ENCODE measurements around the gene GAGE2A. TPM values are rescaled to one million over a fixed set of nuclear protein-coding genes. Genes with fewer than 3 reads are reported as not detected.
A peak's percentile ranks its signal among the peaks of the same experiment; 100 is the strongest.
"Not testable (repeated sequence)": the region's sequence is repeated elsewhere in the genome, so short reads cannot be mapped to it uniquely, and the experiment has no call there.

The GAGE2A gene
- not detected in 3 replicates for total RNA-seq

- not testable (repeated sequence) for H3K9me3 Mint-ChIP-seq; H3K4me3 Mint-ChIP-seq; H3K4me1 Mint-ChIP-seq; DNase-seq (ENCODE audit: low spot score in 2 of 2, unreplicated experiment in 2 of 2); H3K27me3 Mint-ChIP-seq (ENCODE audit: low read depth); H3K27ac Mint-ChIP-seq; H3K36me3 Mint-ChIP-seq
Observed at GRCh38 chrX:49589196-49589595, at the start of gene GAGE2A. Gene GAGE2A, plus strand, starts transcription at chrX:49589496. Its CDS starts 1,155 bp downstream, at chrX:49590651.

GRCh38 chrX:49541433-49541832 lies 47.9 kb upstream of the GAGE2A start, which contains the start of gene GAGE12D:
Gene GAGE12D, plus strand, starts transcription at chrX:49541733. Its CDS starts 1,155 bp downstream, at chrX:49542888.
- H3K36me3 Mint-ChIP-seq; DNase-seq (ENCODE audit: low spot score in 2 of 2, unreplicated experiment in 2 of 2); H3K4me1 Mint-ChIP-seq; H3K27me3 Mint-ChIP-seq (ENCODE audit: low read depth); H3K27ac Mint-ChIP-seq; H3K4me3 Mint-ChIP-seq; H3K9me3 Mint-ChIP-seq: not testable (repeated sequence)

- H3K27me3 Mint-ChIP-seq (ENCODE audit: low read depth); H3K9me3 Mint-ChIP-seq; H3K27ac Mint-ChIP-seq; H3K36me3 Mint-ChIP-seq; DNase-seq (ENCODE audit: low spot score in 2 of 2, unreplicated experiment in 2 of 2); H3K4me3 Mint-ChIP-seq; H3K4me1 Mint-ChIP-seq: not testable (repeated sequence)
Observed at GRCh38 chrX:49550989-49551388, 38.3 kb upstream of the GAGE2A start, which contains the start of gene GAGE12E. Gene GAGE12E, plus strand, starts transcription at chrX:49551289. Its CDS starts 1,155 bp downstream, at chrX:49552444.

GRCh38 chrX:49560542-49560941 lies 28.8 kb upstream of the GAGE2A start, which contains the start of gene GAGE12F:
Gene GAGE12F, plus strand, starts transcription at chrX:49560842. Its CDS starts 1,155 bp downstream, at chrX:49561997.
- not testable (repeated sequence) for H3K4me3 Mint-ChIP-seq; DNase-seq (ENCODE audit: low spot score in 2 of 2, unreplicated experiment in 2 of 2); H3K27me3 Mint-ChIP-seq (ENCODE audit: low read depth); H3K36me3 Mint-ChIP-seq; H3K27ac Mint-ChIP-seq; H3K4me1 Mint-ChIP-seq; H3K9me3 Mint-ChIP-seq

- H3K4me1 Mint-ChIP-seq; H3K27me3 Mint-ChIP-seq (ENCODE audit: low read depth); H3K9me3 Mint-ChIP-seq; H3K4me3 Mint-ChIP-seq; H3K36me3 Mint-ChIP-seq; DNase-seq (ENCODE audit: low spot score in 2 of 2, unreplicated experiment in 2 of 2); H3K27ac Mint-ChIP-seq: not testable (repeated sequence)
Observed at GRCh38 chrX:49568728-49569127, 20.6 kb upstream of the GAGE2A start.

- H3K36me3 Mint-ChIP-seq; H3K4me1 Mint-ChIP-seq; H3K27me3 Mint-ChIP-seq (ENCODE audit: low read depth); H3K9me3 Mint-ChIP-seq; DNase-seq (ENCODE audit: low spot score in 2 of 2, unreplicated experiment in 2 of 2); H3K27ac Mint-ChIP-seq; H3K4me3 Mint-ChIP-seq: not testable (repeated sequence)
Observed at GRCh38 chrX:49569152-49569551, 20.1 kb upstream of the GAGE2A start.

- H3K4me3 Mint-ChIP-seq; DNase-seq (ENCODE audit: low spot score in 2 of 2, unreplicated experiment in 2 of 2); H3K27ac Mint-ChIP-seq; H3K27me3 Mint-ChIP-seq (ENCODE audit: low read depth); H3K9me3 Mint-ChIP-seq; H3K4me1 Mint-ChIP-seq; H3K36me3 Mint-ChIP-seq: not testable (repeated sequence)
Observed at GRCh38 chrX:49570100-49570499, 19.2 kb upstream of the GAGE2A start, which contains the start of gene GAGE12G. Gene GAGE12G, plus strand, starts transcription at chrX:49570400. Its CDS starts 1,155 bp downstream, at chrX:49571555.

- not testable (repeated sequence) for H3K36me3 Mint-ChIP-seq; H3K27ac Mint-ChIP-seq; H3K27me3 Mint-ChIP-seq (ENCODE audit: low read depth); DNase-seq (ENCODE audit: low spot score in 2 of 2, unreplicated experiment in 2 of 2); H3K4me1 Mint-ChIP-seq; H3K4me3 Mint-ChIP-seq; H3K9me3 Mint-ChIP-seq
Observed at GRCh38 chrX:49579649-49580048, 9.6 kb upstream of the GAGE2A start, which contains the start of gene GAGE12H. Gene GAGE12H, plus strand, starts transcription at chrX:49579949. Its CDS starts 1,155 bp downstream, at chrX:49581104.

GRCh38 chrX:49589769-49590478 lies 628 bp downstream of the GAGE2A start:
- peak; percentile 50 to 55 for DNase-seq (ENCODE audit: low spot score in 2 of 2, unreplicated experiment in 2 of 2)

GRCh38 chrX:49590488-49590887 lies 1.2 kb downstream of the GAGE2A start:
- not testable (repeated sequence) for H3K36me3 Mint-ChIP-seq

More at GRCh38 chrX:49589769-49590478, 628 bp downstream of the GAGE2A start:
- H3K27me3 Mint-ChIP-seq (ENCODE audit: low read depth); H3K27ac Mint-ChIP-seq; H3K9me3 Mint-ChIP-seq; H3K4me1 Mint-ChIP-seq; H3K36me3 Mint-ChIP-seq; H3K4me3 Mint-ChIP-seq: not testable (repeated sequence)

GRCh38 chrX:49598720-49599119 lies 9.4 kb downstream of the GAGE2A start, which contains the start of gene GAGE1:
Gene GAGE1, plus strand, starts transcription at chrX:49599020. Its CDS starts 1,155 bp downstream, at chrX:49600175.
- not testable (repeated sequence) for H3K27me3 Mint-ChIP-seq (ENCODE audit: low read depth); H3K27ac Mint-ChIP-seq; H3K4me1 Mint-ChIP-seq; H3K9me3 Mint-ChIP-seq; H3K36me3 Mint-ChIP-seq; H3K4me3 Mint-ChIP-seq; DNase-seq (ENCODE audit: low spot score in 2 of 2, unreplicated experiment in 2 of 2)

More at GRCh38 chrX:49590488-49590887, 1.2 kb downstream of the GAGE2A start:
- H3K27me3 Mint-ChIP-seq (ENCODE audit: low read depth); H3K4me3 Mint-ChIP-seq; H3K9me3 Mint-ChIP-seq; DNase-seq (ENCODE audit: low spot score in 2 of 2, unreplicated experiment in 2 of 2); H3K4me1 Mint-ChIP-seq; H3K27ac Mint-ChIP-seq: not testable (repeated sequence)

Measured in mesothelial cell of epicardium (in vitro differentiated cells).